Measurements from ENCODE around the gene GYPC. TPM values are rescaled to one million over a fixed set of nuclear protein-coding genes. Genes with fewer than 3 reads are reported as not detected.

The GYPC gene
- total RNA-seq, 1 experiment from 2014 or later: 13.6 TPM

GRCh38 chr2:126732682-126733245 lies 76.8 kb downstream of the GYPC start:
- H3K56ac ChIP-seq (ENCODE audit: insufficient read length, low read depth, low read length): no peak overlapping the region
- H2BK5ac ChIP-seq (ENCODE audit: insufficient read length, low read length): no peak overlapping the region
- H4K91ac ChIP-seq (ENCODE audit: insufficient read length, low read depth, low read length): no peak overlapping the region
- H3K9me3 ChIP-seq (ENCODE audit: control insufficient read depth, low read depth, low read length): no peaks in the 10 kb centered on the region
- Mint-ChIP-seq H3K9me3 (no peaks in the 10 kb centered on the region), H3K4me3 (no peak overlapping the region), H3K27me3 (ENCODE audit: low read depth) (peaks cover 3% of the 10 kb centered on the region), H3K36me3 (ENCODE audit: insufficient read depth in 1 of 3, low read depth in 3 of 3) (no peaks in the 10 kb centered on the region), H3K27ac (no peak overlapping the region), H3K4me1 (no peaks in the 10 kb centered on the region)
- no peaks in the 10 kb centered on the region for H3K27me3 ChIP-seq (ENCODE audit: insufficient read depth, low read length)
- no peak overlapping the region for H3K4me2 ChIP-seq (ENCODE audit: insufficient read depth, insufficient read length, low read length)
- no peak overlapping the region for H3K27ac ChIP-seq (ENCODE audit: insufficient read length, low read depth, low read length)
- H3T11ph ChIP-seq (ENCODE audit: low read length): no peak overlapping the region
- H3K23ac ChIP-seq (ENCODE audit: insufficient read length, low read depth, low read length): no peak overlapping the region
- H2AFZ ChIP-seq (ENCODE audit: low read length): no peak overlapping the region
- H3K18ac ChIP-seq (ENCODE audit: insufficient read length, low read depth, low read length): no peak overlapping the region
- H4K8ac ChIP-seq (replicated peaks; ENCODE audit: insufficient read length, low read depth, low read length): no peak overlapping the region
- no peaks in the 10 kb centered on the region for H3K4me1 ChIP-seq (ENCODE audit: insufficient read depth, low read length)
- H2BK20ac ChIP-seq (ENCODE audit: low read depth, low read length, poor library complexity, severe bottlenecking): no peak overlapping the region
- no peak overlapping the region for H4K5ac ChIP-seq (ENCODE audit: insufficient read length, low read depth, low read length)
- no peak for DNase-seq
- H2BK120ac ChIP-seq (ENCODE audit: low read depth, low read length, poor library complexity, severe bottlenecking): no peak overlapping the region
- H3K79me1 ChIP-seq (ENCODE audit: insufficient read depth, low read depth, low read length, poor library complexity, severe bottlenecking): no peaks in the 10 kb centered on the region
- no peak overlapping the region for H2BK15ac ChIP-seq (ENCODE audit: low read depth, low read length)
- no peak overlapping the region for H3K4ac ChIP-seq (ENCODE audit: low read depth, low read length)
- no peak overlapping the region for H2BK12ac ChIP-seq (ENCODE audit: insufficient read length, low read depth, low read length)
- no peak overlapping the region for H3K9ac ChIP-seq (ENCODE audit: extremely low read depth, insufficient read length, low read length)
- H3K14ac ChIP-seq (ENCODE audit: insufficient read depth, low read length): no peak overlapping the region
- H2AK5ac ChIP-seq (ENCODE audit: insufficient read length, low read length): no peak overlapping the region
- TF ChIP-seq CTCF (conservative IDR thresholded peaks at IDR 0.05): no peak
- WGBS (ENCODE audit: extremely low coverage, insufficient read length, low lambda C conversion rate): no CpG with 5 or more reads among the region's 7 CpGs
- no peaks in the 10 kb centered on the region for H3K23me2 ChIP-seq (ENCODE audit: insufficient read length, low read depth, low read length, poor library complexity, severe bottlenecking)
- H4K20me1 ChIP-seq (ENCODE audit: control insufficient read depth, insufficient read depth, insufficient read length): no peaks in the 10 kb centered on the region
- H3K79me2 ChIP-seq (ENCODE audit: insufficient read depth, low read length): no peaks in the 10 kb centered on the region
